ENCODE measurements around the gene SHISA9. TPM values are rescaled to one million over a fixed set of nuclear protein-coding genes. Genes with fewer than 3 reads are reported as not detected.
"Not testable (repeated sequence)": the region's sequence is repeated elsewhere in the genome, so short reads cannot be mapped to it uniquely, and the experiment has no call there.

SHISA9 gene
- total and polyA plus RNA-seq, 2 of the 4 experiments (the other 2 are of a cell fraction): under 0.01 TPM; not detected in 1

- Histone ChIP-seq H3K14ac (replicated peaks; ENCODE audit: low read depth, low read length) (no peak overlapping the region), H3K4me3 (ENCODE audit: insufficient read depth, low read depth, low read length) (no peak overlapping the region), H3K27ac (ENCODE audit: insufficient read depth, low read length) (no peak overlapping the region), H3K4me1 (ENCODE audit: control insufficient read depth, insufficient read depth, low read length) (no peaks in the 10 kb centered on the region), H4K20me1 (ENCODE audit: insufficient read depth, low read length) (no peaks in the 10 kb centered on the region), H3K56ac (ENCODE audit: extremely low read depth, insufficient read depth, low read length) (no peak overlapping the region), H4K5ac (ENCODE audit: low read depth, low read length) (no peak overlapping the region), H3K4me2 (ENCODE audit: low read depth, low read length) (no peak overlapping the region), H3K36me3 (ENCODE audit: control insufficient read depth, insufficient read depth, low read length) (no peaks in the 10 kb centered on the region), H2AFZ (replicated peaks; ENCODE audit: low read length, poor library complexity) (no peak overlapping the region), H2BK120ac (ENCODE audit: low read depth, low read length) (no peak overlapping the region), H3K79me1 (ENCODE audit: low read depth in 1 of 2, low read length in 2 of 2) (no peaks in the 10 kb centered on the region), H3K4ac (ENCODE audit: low read depth, low read length) (no peak overlapping the region), H2AK9ac (replicated peaks; ENCODE audit: low read depth, low read length, poor library complexity) (no peak overlapping the region), H4K8ac (ENCODE audit: low read depth in 2 of 2, low read length in 2 of 2) (no peak overlapping the region), H2AK5ac (ENCODE audit: low read depth, low read length) (no peak overlapping the region), H2BK15ac (ENCODE audit: low read depth, low read length) (no peak overlapping the region), H3K18ac (ENCODE audit: low read depth, low read length) (no peak overlapping the region), H3K9ac (ENCODE audit: low read depth, low read length) (no peak overlapping the region), H4K91ac (ENCODE audit: insufficient read depth, low read depth, low read length) (no peak overlapping the region), H2BK5ac (ENCODE audit: low read depth, low read length, poor library complexity, severe bottlenecking) (no peak overlapping the region), H3K27me3 (ENCODE audit: control insufficient read depth, insufficient read depth, low read length) (no peaks in the 10 kb centered on the region), H3K9me1 (ENCODE audit: insufficient read depth, low read length) (no peaks in the 10 kb centered on the region), H3K23ac (ENCODE audit: low read depth, low read length) (no peak overlapping the region), H3K9me3 (ENCODE audit: control insufficient read depth, insufficient read depth, low read length) (0 out of 2 replicates have a peak, but pooled peaks cover 2% of the 10 kb centered on the region), H2BK20ac (ENCODE audit: low read depth, low read length) (no peak overlapping the region)
- WGBS, 2 experiments (ENCODE audit: extremely low coverage in 2 of 2, insufficient read length in 1 of 2): no CpG with 5 or more reads among the region's 3 CpGs
- TF ChIP-seq POLR2A (IDR thresholded peaks at IDR 0.05; ENCODE audit: low read depth, low read length): no peak
- TF ChIP-seq MAFK (IDR thresholded peaks at IDR 0.05; ENCODE audit: low read depth, low read length): peak; percentile 88
- CTCF ChIA-PET: no interaction called here
- intact Hi-C loops (cut with micrococcal nuclease): no loop called here
- POLR2A ChIA-PET (ENCODE audit: unreplicated experiment): no interaction called here
- dilution Hi-C loops (cut with HindIII; ENCODE audit: low sequenced_read_pairs, unreplicated experiment): no loop called here
- no TSS peak for BruUV-seq (replicated peaks)
- in situ Hi-C loops (cut with MboI; ENCODE audit: low sequenced_read_pairs): no loop called here
- DNase-seq (no peak), ATAC-seq (ENCODE audit: low read depth) (no peak)
Observed at GRCh38 chr16:12853972-12854371, 47.4 kb upstream of the SHISA9 start.

- H3K79me1 ChIP-seq (ENCODE audit: low read depth in 1 of 2, low read length in 2 of 2); H3K4me3 ChIP-seq (ENCODE audit: insufficient read depth, low read depth, low read length); intact Hi-C loops (cut with micrococcal nuclease); H4K20me1 ChIP-seq (ENCODE audit: insufficient read depth, low read length); CTCF ChIA-PET; BruUV-seq (replicated peaks); H3K9ac ChIP-seq (ENCODE audit: low read depth, low read length); H2AFZ ChIP-seq (replicated peaks; ENCODE audit: low read length, poor library complexity); H3K27ac ChIP-seq (ENCODE audit: insufficient read depth, low read length); H2BK15ac ChIP-seq (ENCODE audit: low read depth, low read length); POLR2A ChIA-PET (ENCODE audit: unreplicated experiment); H3K27me3 ChIP-seq (ENCODE audit: control insufficient read depth, insufficient read depth, low read length); DNase-seq; H2AK9ac ChIP-seq (replicated peaks; ENCODE audit: low read depth, low read length, poor library complexity); in situ Hi-C loops (cut with MboI; ENCODE audit: low sequenced_read_pairs); H3K56ac ChIP-seq (ENCODE audit: extremely low read depth, insufficient read depth, low read length); dilution Hi-C loops (cut with HindIII; ENCODE audit: low sequenced_read_pairs, unreplicated experiment); H3K4ac ChIP-seq (ENCODE audit: low read depth, low read length); H3K9me3 ChIP-seq (ENCODE audit: control insufficient read depth, insufficient read depth, low read length); ATAC-seq (ENCODE audit: low read depth); H3K18ac ChIP-seq (ENCODE audit: low read depth, low read length); H2BK5ac ChIP-seq (ENCODE audit: low read depth, low read length, poor library complexity, severe bottlenecking); H2BK20ac ChIP-seq (ENCODE audit: low read depth, low read length); H2AK5ac ChIP-seq (ENCODE audit: low read depth, low read length); H3K36me3 ChIP-seq (ENCODE audit: control insufficient read depth, insufficient read depth, low read length); H4K8ac ChIP-seq (ENCODE audit: low read depth in 2 of 2, low read length in 2 of 2); H3K23ac ChIP-seq (ENCODE audit: low read depth, low read length); H4K5ac ChIP-seq (ENCODE audit: low read depth, low read length); H4K91ac ChIP-seq (ENCODE audit: insufficient read depth, low read depth, low read length); H3K4me1 ChIP-seq (ENCODE audit: control insufficient read depth, insufficient read depth, low read length); H3K14ac ChIP-seq (replicated peaks; ENCODE audit: low read depth, low read length); H3K9me1 ChIP-seq (ENCODE audit: insufficient read depth, low read length); H3K4me2 ChIP-seq (ENCODE audit: low read depth, low read length); H2BK120ac ChIP-seq (ENCODE audit: low read depth, low read length): not testable (repeated sequence)
- no CpG with 5 or more reads among the region's 2 CpGs for WGBS, 2 experiments (ENCODE audit: extremely low coverage in 2 of 2, insufficient read length in 1 of 2)
Observed at GRCh38 chr16:12857435-12857834, 44.0 kb upstream of the SHISA9 start.
